Putamen (tissue), 1 donor: ENCODE measurements around the gene CKS2.
"Not testable (repeated sequence)": the region's sequence is repeated elsewhere in the genome, so short reads cannot be mapped to it uniquely, and the experiment has no call there.

ENCODE experiments used
- DNase-seq: peaks from one replicate; pipeline ENCODE4 v3.0.0-alpha.2; 2016; ENCODE audit warnings: low spot score

CKS2 gene

GRCh38 chr9:89310475-89311345 is at the start of gene CKS2:
Gene CKS2, plus strand, starts transcription at chr9:89311195. Its CDS starts 98 bp downstream, at chr9:89311293.
- peak; percentile 99 for DNase-seq

GRCh38 chr9:89273528-89274279 is 37.3 kb upstream of the CKS2 start:
- DNase-seq: no peak

- no peak for DNase-seq
These were observed 36.2 kb upstream of the CKS2 start for GRCh38 chr9:89274838-89275237.

DNA sequence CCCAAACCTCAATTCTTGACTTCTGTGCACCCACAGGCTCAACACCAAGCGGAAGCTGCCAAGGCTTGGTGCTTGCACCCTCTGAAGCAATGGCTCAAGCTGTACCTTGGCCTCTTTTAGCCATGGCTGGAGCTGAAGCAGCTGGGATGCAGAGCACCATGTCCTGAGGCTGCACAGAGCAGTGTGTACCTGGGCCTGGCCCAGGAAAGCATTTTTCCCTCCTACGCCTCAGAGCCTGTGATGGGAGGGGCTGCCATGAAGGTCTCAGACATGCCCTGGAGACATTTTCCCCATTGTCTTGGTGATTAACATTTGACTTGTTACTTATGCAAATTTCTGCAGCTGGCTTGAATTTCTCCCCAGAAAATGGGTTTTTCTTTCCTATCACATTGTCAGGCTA is 35.0 kb upstream of the CKS2 start:
- DNase-seq: not testable (repeated sequence)

DNA sequence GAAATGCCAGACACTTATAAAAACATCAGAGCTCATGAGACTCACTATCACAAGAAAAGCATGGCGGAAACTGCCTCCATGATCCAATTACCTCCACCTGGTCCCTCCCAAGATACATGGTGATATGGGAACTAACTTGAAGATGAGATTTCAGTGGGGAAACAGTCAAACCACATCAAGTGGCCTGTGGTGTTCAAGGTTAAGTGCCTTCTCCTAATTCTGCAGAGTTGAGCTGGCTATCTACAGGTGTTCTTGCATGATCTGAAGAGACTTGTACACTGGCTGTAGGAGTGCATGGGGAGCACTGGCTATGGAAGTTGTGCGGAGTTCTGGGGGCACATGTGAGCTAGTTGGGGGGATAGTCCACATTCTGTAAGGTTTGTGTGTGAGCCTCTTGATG is 34.0 kb upstream of the CKS2 start:
- no peak for DNase-seq

DNA sequence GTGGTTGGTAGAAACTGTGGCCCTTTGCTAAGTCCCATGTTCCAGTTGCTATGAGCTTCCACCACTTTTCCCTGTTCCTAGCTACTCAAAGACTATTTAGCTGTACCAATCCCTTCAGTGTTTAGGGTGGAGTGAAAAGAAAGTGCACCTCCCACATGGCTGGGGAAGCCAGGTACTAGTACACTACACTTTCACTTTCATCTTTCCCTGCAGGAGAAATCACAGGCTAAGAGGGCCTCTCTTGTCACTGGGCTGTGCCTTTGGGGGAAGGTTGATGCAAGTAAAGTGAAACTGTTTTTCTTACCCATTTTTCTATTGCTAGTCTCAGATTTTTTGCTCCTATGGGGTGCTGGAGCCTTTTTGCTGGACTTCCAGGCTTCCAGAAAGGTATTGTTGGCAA is 33.5 kb upstream of the CKS2 start:
- no peak for DNase-seq

DNA sequence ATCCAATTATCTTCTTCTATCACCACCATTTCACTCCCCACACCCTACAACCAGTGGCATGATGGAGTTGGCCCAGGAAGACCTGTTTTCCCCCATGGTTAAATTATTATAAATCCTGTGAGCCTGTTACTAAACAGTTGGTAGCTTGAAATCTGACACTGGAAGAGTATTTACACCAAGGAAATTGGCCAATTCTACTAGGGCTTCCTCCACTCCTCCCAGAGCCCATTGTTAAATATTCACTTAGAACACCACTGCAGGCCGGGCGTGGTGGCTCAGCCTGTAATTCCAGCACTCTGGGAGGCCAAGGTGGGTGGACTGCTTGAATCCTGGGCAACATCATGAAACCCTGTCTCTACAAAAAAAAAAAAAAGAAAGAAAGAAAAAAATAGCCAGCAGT is 32.4 kb upstream of the CKS2 start:
- DNase-seq: no peak

- DNase-seq: peak; percentile 16
These were observed 31.8 kb upstream of the CKS2 start for GRCh38 chr9:89278997-89279739.

GRCh38 chr9:89281106-89281505 is 29.9 kb upstream of the CKS2 start:
- no peak for DNase-seq

GRCh38 chr9:89282248-89282968 is 28.6 kb upstream of the CKS2 start:
- DNase-seq: not testable (repeated sequence)

GRCh38 chr9:89284076-89284475 is 26.9 kb upstream of the CKS2 start:
- DNase-seq: no peak

GRCh38 chr9:89291741-89292140 is 19.3 kb upstream of the CKS2 start:
- no peak for DNase-seq

DNA sequence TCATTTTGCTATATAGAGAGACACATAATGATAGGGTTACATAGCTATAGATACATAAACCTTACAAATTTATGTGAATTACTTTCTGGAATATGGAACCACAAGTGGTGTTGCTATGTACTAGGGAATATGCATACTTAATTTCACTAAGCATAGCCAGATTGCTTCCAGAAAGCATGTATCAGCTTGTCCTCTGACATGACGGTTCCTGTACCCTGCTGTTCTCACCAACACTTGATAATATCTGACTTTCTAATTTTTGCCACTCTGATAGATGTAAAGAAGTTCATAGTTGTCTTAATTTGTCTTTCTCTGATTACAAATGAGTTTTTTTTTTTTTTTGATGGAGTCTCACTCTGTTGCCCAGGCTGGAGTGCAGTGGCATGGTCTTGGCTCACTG is 18.0 kb upstream of the CKS2 start:
- DNase-seq: no peak

DNA sequence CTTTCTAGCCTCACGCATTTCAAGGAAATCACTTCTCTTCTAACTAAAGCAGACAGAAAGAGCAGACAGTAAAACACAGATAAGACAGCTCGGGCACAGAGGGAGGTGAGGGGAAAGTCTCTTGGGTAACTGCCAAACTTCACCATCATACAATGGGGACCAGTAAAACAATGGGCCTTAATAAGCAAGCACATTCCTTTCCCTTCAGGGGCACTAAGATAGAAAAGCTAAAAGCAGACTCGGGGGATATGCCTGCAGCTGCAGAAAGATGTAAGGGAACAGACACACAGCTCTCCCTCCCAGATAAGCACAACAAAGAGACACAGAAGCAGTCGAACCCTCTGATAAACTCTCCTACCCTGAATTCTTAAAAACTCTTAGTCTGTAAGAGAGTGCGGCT is 15.6 kb upstream of the CKS2 start:
- no peak for DNase-seq

DNA sequence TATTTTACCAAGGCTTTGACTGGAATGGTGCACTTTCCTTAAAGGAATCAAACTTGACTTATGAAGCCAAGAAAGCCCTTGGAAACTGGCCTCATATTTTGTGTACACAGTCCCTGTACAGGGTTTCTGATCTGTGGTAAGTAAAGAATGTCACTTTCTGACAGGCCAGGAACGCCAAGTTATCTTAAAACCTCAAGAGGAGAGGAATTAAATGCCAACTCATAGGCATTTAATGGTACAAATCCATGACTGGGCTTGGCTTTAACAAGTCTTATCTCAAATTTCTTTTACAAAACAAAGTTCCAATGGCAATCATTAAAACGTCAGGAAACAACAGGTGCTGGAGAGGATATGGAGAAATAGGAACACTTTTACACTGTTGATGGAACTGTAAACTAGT is 9.0 kb upstream of the CKS2 start:
- DNase-seq: not testable (repeated sequence)

DNA sequence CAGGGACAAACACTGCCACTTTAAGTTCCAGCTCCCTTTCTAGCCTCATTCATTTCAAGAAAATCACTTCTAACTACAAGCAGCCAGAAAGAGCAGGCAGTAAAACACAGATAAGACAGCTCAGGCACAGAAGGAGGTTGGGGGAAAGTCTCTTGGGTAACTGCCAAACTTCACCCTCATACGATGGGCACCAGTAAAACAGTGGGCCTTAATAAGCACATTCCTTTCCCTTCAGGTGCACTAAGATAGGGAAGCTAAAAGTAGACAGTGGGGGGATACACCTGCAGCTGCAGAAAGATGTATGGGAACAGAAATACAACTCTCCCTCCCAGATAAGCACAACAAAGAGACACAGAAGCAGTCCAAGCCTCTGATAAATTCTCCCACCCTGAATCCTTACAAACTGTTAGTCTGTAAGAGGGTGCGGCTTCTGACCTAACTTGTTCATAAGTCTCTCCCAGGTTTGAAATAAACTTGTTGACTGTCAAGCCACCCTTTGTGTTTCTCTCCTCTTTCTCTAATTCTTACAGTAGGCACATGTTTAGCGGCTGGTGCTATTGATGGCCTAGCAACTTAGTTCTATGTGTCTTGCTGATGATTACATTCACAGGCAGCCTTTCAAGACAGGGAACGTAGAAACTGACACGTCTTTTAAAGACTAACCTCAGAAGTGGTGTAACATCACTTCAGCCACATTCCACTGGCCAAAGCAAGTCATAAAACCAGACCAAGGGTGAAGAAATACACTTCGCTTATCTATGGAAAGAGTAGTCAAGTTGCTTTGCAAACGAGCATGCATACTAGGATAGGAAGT is 6.8 kb upstream of the CKS2 start:
- no peak for DNase-seq

DNA sequence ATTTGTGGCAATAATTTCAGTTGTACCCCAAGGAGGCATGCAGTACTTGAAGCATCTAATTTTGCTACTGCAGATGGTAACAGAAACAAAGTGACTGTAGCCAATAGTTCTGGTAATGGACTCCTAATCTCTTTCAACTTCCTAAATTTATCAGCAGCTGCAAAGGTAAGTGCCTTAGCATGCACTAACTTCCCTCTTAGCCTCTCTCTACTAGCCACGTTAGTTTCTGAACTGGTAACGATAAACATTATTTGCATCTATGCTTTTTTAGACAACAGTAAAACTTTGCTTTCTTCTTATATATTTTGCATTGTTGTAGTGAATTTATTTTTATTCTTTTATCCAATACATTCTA is 6.2 kb upstream of the CKS2 start:
- DNase-seq: no peak

DNA sequence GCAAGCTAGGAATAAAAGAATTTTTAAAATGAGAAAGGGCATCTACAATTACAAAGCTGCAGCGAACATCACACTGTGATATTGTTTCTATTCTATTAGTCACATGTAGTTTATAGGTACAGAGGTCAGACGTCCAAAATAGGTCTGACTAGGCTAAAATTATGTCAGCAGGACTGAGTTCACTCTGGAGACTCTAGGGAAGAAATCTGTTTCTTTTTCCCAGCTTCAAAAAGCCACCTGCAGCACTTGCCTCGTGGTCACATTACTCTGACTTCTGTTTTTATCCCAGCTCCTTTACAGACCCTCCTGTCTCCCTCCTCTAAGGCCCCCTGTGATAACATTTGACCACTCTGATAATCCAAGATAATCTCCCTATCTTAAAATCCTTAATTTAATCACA is 5.1 kb upstream of the CKS2 start:
- DNase-seq: no peak

- DNase-seq: no peak
These were observed 1.8 kb upstream of the CKS2 start for GRCh38 chr9:89309166-89309565.

DNA sequence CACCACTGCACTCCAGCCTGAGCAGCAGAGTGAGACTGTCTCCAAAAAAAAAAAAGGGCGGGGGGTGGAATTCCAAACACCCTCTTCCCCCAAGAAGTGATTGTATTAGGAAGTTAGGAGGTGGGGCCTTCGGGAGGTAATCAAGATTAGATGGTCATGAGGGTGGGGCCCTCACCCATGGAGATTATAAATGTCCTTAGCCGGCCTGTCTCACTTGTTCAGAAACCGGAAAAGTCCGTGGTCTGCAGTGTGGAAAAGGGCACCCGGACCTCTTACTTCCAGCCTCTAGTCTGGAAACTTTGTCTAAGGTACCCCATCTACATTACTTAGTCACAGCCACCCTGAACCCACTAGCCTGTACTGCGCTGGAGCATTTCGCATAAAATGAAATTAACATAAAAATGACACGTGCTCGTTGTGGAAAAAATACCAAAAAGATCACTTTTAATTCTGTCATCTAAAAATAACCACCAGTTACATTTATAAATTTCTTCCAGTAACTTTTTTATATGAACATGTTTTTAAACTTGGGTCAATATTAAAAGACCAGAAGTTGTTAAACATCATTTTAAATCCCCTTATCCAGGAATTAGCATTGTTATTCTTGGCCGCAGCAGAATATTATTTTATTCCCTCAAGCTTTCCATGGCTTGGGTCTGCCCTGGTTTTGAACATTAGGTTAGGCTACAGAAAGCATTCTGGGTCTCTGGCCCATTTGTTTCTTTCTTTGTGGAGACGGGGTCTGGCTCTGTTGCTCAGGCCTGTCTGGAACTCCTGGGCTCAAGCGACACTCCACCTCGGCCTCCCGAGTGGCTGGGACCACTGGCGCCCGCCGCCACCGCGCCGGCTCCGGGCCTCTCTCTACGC is 1.2 kb upstream of the CKS2 start:
- DNase-seq: no peak
